NCI-H2196 (cell line): ENCODE measurements around the gene ANKRD27.
"Not testable (repeated sequence)": the region's sequence is repeated elsewhere in the genome, so short reads cannot be mapped to it uniquely, and the experiment has no call there.

Experiments used
- DNase-seq: peaks from one replicate; lab custom pipeline; 2025; ENCODE audit not compliant: unreplicated experiment; lab: John Stamatoyannopoulos, UW

ANKRD27 gene

DNA sequence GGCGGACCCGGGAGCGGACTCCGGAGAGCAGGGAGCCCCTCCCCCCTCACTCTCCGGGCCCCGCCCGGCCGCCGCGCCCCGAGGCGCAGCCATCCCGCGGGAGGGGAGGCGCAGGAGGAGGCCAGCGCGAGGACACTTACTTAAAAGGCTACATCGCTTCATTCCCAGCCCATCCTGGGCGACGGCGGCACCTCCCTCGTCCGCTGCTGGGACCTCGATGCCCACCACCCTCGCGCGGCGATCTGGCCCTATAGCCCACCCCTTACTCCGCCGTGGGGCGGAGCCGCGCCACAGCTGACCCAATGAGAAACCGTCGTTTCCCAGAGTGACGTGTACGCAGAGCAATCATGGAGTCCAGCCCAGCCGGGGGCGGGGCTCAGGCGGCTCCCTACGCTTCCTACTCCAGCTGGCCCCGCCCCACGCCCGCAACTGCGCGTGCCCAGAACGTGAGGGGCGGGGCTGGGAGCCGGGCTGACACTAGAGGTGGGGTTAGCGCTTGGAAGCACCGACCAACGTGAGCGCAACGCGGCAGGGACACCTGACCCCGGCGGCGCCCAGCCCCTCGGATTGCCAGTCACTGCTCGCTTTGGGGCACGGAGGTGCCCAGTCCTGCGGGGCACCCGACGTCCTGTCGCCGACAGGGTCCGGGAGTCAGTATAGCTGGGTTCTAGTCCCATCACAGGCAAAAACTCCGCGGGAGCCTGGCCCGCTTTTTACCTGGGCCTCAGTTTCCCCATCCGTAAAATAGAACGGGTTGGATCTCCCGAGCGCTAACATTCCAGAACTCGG is at the start of gene ANKRD27:
TSS of gene ANKRD27 (minus strand) at position 250 of the 789 bp plus-strand sequence. CDS start 16,165 bp downstream, outside the sequence.
- peak; percentile 99 for DNase-seq

DNA sequence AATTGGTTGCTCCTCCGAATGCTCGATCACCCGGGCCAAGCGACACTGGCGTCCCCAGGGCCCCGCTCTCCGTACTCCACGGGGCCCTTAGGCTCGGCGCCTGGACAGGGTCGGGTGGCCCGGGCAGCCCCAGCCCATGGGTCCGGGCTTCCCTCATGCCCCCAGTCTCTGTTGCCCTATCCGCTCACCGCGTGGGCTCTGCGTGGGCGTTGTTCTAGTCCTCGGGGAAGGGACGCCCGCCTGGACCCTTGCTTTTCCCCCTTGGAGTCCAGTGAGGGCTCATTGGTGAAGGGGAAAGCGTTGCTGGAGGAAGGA is 45.9 kb upstream of the ANKRD27 start:
- DNase-seq, result no peak

DNA sequence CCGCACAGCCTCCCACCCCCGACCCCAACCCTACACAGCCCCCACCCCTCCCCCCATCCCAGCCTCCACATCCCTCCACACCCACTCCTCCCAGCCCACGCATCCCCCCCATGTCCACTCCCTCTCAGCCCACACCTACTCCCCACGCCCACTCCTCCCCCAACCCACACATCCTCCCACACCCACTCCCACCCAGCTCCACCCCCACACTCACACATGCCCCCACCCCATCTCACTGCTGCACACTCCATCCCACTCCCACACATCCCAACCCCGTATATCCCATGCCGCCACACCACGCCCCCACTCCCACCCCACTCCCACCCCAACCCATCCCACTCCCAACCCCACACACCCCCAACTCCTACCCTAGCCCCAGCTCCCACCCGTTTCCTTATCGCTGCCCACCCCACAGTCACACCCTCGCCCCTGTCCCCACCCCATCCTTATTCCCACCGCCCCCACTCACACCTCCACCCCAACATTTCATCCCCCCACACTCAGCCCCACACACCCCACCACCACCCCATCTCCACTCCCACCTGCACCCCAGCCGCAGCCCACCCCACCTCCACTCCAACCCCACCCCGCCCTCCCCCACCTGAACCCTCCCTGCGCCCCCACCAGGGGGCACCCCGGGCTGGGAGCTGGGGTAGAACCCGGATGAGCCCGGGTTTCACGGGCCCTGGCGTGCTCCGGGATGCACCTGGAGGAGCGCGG is 45.4 kb upstream of the ANKRD27 start:
- no peak for DNase-seq

DNA sequence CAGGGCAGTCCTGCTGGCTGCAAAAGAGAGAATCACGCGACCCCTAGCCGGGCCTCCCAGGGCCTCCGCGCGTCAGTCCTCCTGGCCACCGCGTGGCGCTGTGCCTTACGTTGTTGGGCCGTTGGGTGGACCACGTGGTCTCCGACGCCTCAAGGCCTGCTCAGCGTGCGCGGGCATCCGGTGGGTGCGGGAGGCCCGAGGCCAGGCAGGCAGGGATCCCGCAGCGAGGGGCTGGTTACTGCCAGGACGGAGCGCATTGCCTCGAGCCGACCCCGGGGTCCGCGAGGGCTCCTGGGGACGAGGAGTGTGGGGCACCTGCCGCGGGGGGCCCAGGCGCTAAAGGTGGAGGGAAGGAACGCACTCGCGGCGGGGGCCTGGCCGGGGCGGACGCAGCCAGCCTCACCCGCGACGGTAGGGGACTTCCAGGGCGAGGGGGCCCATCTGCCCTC is 44.7 kb upstream of the ANKRD27 start, which contains the start of gene TDRD12:
TSS of gene TDRD12 (plus strand) at position 157 of the 449 bp plus-strand sequence. CDS start 306 bp downstream, outside the sequence.
- no peak for DNase-seq

DNA sequence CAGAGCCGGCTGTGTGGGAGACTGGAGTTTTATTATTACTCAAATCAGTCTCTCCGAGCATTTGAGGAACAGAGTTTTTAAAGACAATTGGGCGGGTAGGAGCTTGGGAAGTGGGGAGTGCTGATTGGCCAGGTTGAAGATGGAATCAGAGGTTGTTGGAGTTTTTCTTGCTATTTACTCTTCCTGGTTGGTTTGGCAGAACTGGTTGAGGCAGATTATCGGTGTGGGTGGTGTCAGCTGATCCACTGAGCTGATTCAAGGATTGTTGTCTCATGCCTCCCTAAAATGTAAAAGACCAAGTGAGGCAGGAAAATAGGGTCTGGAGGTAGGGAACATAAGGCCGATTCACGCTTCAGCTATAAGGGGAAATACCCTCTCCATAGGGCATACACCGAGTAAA is 43.3 kb upstream of the ANKRD27 start:
- DNase-seq, result no peak

DNA sequence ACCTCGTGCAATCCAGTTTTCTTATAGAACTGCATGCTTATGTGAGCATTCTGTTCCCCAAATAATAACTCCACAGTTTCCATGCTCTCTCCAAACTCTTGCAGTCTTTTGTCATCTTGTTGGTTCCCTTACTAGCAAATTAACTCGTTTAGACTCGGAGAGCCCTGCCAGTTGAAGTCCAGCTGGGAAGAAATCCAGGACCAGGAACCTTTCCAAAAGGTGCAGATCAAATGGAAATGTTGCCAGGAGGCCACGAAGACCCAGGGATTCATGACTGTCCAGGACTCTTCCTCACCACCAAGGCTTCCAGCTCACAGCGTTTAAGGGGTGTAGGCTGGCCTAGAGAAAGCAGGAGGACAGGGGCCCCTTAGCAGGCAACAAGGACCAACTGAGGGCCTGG is 42.5 kb upstream of the ANKRD27 start:
- no peak for DNase-seq

DNA sequence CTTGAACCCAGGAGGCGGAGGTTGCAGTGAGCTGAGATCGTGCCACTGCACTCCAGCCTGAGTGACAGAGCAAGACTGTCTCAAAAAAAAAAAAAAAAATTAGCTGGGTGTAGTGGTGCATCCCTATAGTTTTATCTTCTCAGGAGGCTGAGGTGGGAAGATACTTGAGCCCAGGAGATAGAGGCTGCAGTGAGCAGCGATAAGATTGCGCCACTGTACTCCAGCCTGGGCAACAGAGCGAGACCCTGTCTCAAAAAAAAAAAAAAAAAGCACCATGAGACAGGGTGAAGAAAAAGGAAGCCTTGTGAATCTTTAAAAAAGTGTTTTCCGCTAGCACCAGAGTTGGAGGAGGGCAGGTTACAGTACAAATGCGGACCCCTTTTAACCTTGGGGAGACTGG is 41.2 kb upstream of the ANKRD27 start:
- not testable (repeated sequence) for DNase-seq

DNA sequence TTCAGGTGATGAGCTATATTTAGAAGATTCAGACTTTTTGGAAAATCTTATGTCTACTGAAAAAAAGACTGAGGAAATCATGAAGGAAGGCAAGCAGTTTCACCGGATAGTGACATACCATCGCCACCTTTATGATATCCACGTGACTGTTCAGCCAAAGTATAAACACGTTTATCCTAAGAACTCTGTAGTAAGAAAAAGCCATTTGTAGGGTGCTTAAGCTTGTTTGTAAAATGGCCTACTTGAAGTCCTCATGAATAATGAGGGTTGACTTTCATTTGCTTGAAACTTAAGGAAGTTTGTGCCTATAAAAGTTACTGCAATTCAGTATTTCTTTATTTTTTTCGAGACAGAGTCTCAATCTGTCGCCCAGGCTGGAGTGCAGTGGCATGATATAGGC is 36.8 kb upstream of the ANKRD27 start:
- DNase-seq, result no peak

DNA sequence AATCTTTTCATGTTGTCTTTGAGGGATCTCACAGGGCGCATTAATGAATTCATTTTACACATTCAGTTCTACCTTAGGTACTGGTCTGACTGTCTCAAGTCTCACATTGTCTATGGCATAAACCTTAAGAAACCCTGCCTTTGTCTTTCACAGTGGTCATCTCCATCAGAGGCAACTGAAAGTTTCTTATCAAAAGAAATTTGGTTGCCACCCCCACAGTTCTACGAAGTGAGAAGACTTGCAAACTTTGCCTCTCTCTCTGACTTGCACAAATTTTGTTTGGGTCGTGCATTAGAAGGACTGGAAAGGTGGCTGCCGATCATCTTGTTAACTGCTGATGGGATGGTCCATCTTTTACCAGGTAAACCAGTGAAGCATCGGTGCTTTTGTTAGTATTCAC is 34.1 kb upstream of the ANKRD27 start:
- no peak for DNase-seq

DNA sequence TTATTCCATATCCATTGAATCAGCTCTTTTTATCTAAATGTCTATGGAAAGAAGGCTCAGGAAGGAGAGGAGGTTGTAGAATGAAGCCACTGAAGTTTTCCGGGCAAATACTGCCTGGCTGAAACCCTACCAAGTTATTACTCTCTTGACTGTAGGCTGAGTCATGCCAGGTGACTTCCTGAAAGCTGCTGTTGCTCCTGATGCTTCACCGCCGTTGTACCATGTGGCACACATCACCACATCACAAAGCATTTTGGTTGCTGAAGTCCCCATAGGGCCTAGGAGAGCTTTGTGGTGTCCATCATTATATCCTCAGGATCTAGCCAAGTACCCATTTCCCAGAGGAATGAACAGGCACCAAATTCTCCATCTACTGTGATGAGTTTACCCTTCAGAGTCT is 33.5 kb upstream of the ANKRD27 start:
- DNase-seq, result no peak

DNA sequence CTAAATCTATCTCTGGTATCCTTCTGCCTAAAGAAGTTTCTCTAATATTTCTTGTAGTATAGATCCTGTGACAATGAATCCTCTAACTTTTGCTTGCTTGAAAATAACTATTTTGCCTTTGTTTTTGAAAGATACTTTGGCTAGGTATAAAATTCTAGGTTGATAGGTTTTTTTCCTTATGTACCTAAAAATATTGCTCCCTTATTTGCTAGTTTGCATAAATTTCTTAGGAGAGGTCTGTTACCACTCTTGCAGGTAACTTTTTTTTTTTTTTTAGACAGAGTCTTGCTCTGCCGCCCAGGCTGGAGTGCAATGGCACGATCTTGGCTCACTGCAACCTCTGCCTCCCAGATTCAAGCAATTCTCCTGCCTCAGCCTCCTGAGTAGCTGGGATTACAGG is 29.0 kb upstream of the ANKRD27 start:
- DNase-seq, result not testable (repeated sequence)

DNA sequence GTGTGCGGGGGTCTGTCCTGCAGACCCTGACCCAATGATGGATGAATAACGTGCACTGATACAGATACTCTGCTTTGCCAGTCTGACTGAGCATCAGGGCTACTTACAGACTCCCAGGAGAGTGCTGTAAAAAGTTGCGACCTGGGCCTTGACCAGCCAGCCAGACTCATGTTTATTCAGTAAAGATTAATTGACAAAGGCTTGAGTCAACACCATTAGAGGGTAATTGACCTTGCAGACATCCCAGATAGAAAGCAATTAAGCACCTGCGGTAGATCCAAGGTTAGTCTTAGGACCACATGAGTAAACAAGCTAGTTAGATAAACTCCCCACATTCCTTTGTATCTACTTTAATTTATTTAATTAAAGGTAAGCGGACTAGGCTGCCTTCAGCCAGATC is 27.0 kb upstream of the ANKRD27 start:
- DNase-seq, result peak; percentile 22

DNA sequence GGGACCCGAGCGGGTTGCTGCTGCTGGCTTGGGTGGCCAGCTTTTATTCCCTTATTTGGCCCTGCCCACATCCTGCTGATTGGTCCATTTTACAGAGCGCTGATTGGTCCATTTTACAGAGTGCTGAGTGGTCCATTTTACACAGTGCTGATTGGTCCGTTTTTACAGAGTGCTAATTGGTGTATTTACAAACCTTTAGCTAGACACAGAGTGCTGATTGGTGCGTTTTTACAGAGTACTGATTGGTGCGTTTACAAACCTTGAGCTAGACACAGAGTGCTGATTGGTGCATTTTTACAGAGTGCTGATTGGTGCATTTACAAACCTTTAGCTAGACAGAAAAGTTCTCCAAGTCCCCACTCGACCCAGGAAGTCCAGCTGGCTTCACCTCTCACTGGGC is 25.1 kb upstream of the ANKRD27 start:
- not testable (repeated sequence) for DNase-seq

DNA sequence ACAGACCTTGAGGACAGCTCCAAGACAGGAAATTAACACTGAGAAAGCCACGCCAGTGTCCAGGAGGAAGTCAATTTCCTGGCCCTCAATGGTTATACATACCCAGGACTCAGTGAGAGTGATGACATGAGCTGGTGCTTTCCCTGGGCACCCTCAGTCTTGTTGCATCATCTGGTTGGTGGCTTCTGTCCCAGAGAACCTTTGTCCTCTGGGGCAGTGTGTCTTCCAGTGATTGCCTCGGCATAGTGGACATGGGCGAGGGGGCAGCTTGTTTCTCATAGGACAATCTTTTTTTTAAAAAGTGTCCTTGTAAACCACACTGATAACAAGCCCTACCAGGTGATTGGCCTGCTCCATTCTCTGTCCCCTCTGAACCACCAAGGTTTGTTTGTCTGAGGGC is 21.8 kb upstream of the ANKRD27 start:
- not testable (repeated sequence) for DNase-seq

DNA sequence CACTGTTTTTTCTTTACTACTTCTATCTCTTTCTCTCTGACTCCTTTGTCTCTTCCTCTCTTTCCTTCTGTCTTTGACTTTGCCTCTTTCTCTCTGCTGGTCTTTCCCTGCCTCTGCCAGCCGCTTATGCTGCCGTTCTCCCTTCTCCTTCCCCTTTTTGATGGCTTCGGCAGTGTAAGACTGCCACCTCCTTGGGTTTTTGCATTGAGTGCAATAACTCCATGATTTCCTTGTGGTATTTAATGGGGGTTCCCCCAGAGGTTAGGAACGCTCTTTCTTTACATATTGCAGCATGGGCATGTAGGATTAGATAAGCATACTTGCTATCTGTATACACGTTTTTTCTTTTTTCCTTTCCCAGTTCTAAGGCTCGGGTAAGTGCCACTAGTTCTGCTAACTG is 20.5 kb upstream of the ANKRD27 start:
- DNase-seq, result not testable (repeated sequence)

DNA sequence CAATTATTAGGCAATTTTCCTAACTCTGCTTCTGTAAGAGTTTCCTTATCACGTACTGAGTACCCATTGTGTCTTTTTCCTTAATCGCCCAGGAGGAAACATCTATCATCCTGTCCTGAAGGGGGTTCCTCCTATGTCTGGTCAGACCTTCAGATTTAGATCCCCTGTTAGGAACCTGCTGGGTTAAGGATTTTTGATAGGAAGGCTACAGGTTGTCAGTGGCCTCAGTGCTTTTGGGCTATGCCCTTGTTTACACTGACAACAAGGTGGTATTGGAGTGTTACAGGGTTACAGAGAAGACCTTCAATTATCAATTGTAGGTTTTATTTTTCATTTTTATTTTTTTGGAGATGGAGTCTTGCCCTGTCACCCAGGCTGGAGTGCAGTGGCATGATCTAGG is 19.9 kb upstream of the ANKRD27 start:
- not testable (repeated sequence) for DNase-seq

DNA sequence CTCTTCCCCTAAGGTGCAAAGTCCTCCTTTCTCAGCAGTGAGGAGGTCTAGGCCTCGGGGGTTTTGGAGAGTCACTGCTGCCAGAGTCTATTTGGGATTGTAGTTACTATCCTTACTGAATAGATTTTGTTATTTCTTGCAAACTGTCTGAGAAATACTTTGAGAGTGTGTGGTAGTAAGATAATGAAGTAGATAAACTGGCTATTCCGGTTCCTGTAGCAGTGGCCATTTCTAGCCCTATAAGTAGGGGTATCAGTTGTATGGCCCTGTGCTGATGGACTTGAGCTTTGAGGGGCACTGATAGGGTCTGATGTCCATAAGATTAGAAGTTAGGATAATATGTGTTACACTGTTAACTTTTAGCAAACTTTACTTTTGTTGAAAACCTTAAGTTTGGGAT is 19.3 kb upstream of the ANKRD27 start:
- not testable (repeated sequence) for DNase-seq

DNA sequence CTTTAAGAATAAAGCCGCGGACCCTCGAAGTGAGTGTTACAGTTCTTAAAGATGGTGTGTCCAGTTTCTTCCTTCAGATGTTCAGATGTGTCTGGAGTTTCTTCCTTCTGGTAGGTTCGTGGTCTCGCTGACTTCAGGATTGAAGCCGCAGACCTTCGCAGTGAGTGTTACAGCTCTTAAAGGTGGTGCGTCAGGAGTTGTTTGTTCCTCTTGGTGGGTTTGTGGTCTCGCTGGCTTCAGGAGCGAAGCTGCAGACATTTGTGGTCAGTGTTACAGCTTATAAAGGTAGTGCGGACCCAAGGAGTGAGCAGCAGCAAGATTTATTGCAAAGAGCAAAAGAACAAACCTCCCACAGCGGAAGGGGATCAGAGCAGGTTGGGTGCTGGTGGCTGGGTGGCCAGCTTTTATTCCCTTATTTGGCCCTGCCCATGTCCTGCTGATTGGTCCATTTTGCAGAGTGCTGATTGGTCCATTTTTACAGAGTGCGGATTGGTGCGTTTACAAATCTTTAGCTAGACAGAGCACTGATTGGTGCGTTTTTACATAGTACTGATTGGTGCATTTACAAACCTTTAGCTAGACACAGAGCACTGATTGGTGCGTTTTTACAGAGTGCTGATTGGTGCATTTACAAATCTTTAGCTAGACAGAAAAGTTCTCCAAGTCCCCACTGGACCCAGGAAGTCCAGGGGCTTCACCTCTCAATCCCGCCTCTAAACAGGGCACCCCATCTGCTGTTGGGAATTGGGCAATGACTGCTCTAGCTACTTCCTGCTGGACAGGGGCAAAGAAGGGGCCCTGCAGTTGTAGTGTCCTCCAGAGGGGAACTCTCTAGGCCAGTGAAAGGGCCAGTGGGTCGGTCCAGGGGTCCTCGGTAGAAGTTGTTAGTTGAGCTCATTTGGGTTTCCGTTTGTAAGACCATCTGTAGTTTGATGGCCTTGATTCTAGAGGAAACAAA is 18.4 kb upstream of the ANKRD27 start:
- DNase-seq, result not testable (repeated sequence)

DNA sequence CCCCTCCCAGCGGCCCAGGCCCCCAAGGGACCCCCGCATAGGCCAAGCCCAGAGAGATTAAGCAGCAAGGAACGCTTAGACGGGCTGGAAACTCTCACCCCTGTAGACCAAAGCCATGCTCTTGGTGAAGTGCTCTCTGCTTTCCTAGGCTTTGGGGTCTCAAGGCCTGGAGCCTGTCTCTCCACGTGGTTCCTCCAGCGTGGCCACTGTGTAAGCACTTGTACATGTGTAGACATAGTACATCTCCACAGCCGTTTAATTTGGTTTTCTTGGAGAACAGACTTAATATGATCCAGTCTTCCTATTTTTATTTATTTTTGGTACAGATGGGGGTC is 17.7 kb upstream of the ANKRD27 start:
- DNase-seq, result no peak

DNA sequence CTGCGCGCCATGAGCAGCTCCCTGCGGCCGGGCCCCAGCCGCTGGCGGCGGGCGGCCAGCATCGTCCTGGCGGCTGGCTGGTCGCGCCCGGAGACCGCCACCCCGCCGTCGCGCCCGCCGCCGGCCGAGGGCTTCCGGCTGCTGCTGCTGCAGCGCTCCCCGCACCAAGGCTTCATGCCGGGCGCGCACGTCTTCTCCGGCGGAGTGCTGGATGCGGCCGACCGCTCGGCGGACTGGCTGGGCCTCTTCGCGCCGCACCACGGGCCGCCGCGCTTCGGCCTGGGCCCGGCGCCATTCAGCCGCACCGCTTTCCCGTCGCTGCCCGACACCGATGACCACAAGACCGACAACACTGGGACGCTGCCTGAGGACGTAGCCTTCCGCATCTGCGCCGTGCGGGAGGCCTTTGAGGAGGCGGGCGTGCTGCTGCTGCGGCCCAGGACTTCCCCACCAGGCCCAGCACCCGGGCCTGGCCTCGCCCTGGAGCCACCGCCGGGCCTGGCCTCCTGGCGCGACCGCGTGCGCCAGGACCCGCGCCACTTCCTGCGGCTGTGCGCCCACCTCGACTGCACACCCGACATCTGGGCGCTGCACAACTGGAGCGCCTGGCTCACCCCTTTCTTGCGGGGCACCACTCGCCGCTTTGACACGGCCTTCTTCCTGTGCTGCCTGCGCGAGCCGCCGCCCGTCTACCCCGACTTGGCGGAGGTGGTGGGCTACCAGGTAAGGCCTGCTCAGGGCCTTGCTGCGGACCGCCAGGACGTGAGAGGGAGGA is 17.2 kb upstream of the ANKRD27 start:
- DNase-seq, result peak; percentile 43
